ENCODE data around the gene KMT2E.

KMT2E gene

DNA sequence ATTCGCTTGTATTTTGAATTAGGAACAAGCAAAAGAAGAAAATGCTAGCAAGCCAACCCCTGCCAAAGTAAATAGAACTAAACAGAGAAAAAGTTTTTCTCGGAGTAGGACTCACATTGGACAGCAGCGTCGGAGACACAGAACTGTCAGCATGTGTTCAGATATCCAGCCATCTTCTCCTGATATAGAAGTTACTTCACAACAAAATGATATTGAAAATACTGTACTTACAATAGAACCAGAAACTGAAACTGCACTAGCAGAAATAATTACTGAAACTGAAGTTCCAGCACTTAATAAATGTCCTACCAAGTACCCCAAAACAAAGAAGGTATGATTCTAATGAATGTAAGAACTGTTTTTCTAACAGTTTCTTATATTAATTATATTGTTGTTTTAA, 87.9 kb downstream of the KMT2E start:
- Histone ChIP-seq H2AFZ (ENCODE audit: low read depth, low read length) (no peak overlapping the region), H3K27me3 (ENCODE audit: insufficient read depth, low read length) (no peaks in the 10 kb centered on the region), H3K4me1 (ENCODE audit: insufficient read depth, low read length) (no peaks in the 10 kb centered on the region), H3K9me3 (ENCODE audit: low read length) (no peaks in the 10 kb centered on the region), H3K36me3 (ENCODE audit: insufficient read depth, low read length) (peaks cover 77% of the 10 kb centered on the region), H3K4me3 (ENCODE audit: low read length) (no peak overlapping the region)

DNA sequence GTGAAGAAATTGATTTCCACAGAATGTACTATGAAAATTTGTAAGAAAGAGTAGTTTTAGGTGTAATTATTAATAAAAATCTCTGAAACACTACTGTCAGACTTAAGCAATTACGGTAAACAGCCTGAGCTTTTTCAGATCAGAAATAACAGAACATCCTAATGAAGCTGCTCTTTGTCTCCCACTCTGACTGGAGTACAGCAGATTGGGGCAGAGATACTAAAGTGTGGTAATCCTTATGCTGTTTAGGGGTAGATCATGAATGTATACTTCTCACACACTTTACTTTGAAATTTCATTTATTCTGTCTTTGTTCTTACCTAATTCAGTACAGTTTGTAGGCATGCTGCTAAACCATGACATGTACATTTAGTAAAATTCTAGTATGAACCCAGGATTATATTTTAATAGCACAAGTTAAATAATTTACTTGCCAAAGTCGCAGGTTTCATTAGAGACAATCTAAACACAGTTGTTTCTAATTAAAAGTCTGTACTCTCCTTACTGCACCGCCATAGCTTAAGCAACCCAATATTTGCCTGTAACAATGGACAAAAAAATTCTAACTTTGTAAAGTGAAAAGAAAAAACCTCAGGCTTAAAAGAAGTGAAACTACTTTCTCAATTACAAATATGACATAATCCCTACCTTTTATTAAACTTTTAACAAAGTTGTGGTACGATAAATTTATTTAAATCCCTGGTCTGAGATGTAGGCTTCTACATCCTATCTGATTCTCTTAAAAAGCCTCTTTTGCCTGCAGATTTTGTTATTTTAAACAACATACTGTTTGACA, 88.8 kb downstream of the KMT2E start:
- no peaks in the 10 kb centered on the region for H3K4me1 ChIP-seq (ENCODE audit: insufficient read depth, low read length)
- H2AFZ ChIP-seq (ENCODE audit: low read depth, low read length), result no peak overlapping the region
- peaks cover 79% of the 10 kb centered on the region for H3K36me3 ChIP-seq (ENCODE audit: insufficient read depth, low read length)
- H3K4me3 ChIP-seq (ENCODE audit: low read length), result no peak overlapping the region
- no peaks in the 10 kb centered on the region for H3K9me3 ChIP-seq (ENCODE audit: low read length)
- no peaks in the 10 kb centered on the region for H3K27me3 ChIP-seq (ENCODE audit: insufficient read depth, low read length)

DNA sequence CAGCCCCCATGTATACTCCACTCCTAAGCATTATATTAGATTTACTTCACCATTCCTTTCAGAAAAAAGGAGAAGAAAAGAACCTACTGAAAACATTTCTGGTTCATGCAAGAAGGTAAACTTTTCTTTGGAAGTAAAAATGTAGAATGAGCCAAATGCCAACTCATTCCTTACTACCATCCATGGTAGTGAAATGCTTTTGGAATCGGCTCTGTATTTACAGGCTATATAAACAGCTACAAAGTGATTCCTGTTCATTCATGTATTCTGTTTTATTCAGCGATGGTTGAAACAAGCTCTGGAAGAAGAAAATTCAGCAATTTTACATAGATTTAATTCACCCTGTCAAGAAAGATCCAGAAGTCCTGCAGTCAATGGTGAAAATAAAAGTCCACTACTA, 91.6 kb downstream of the KMT2E start:
- H3K4me1 ChIP-seq (ENCODE audit: insufficient read depth, low read length), result no peaks in the 10 kb centered on the region
- no peak overlapping the region for H2AFZ ChIP-seq (ENCODE audit: low read depth, low read length)
- no peaks in the 10 kb centered on the region for H3K9me3 ChIP-seq (ENCODE audit: low read length)
- peaks cover 87% of the 10 kb centered on the region for H3K36me3 ChIP-seq (ENCODE audit: insufficient read depth, low read length)
- H3K4me3 ChIP-seq (ENCODE audit: low read length), result no peak overlapping the region
- no peaks in the 10 kb centered on the region for H3K27me3 ChIP-seq (ENCODE audit: insufficient read depth, low read length)

DNA sequence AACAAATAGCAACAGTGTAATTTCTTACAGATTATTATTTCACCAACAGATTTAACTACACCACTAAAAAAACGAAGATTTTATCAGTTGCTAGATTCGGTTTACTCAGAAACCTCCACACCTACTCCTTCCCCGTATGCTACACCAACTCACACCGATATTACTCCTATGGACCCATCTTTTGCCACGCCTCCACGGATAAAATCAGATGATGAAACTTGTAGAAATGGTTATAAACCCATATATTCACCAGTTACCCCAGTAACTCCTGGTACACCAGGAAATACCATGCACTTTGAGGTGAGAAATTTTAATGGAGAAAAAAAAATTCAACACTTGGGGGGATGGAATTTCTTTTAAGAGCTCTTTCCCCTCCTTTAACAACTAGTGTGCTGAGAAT, 92.5 kb downstream of the KMT2E start:
- Histone ChIP-seq H3K36me3 (ENCODE audit: insufficient read depth, low read length) (peaks cover 88% of the 10 kb centered on the region), H3K4me1 (ENCODE audit: insufficient read depth, low read length) (no peaks in the 10 kb centered on the region), H3K9me3 (ENCODE audit: low read length) (no peaks in the 10 kb centered on the region), H3K4me3 (ENCODE audit: low read length) (no peak overlapping the region), H2AFZ (ENCODE audit: low read depth, low read length) (no peak overlapping the region), H3K27me3 (ENCODE audit: insufficient read depth, low read length) (no peaks in the 10 kb centered on the region)

DNA sequence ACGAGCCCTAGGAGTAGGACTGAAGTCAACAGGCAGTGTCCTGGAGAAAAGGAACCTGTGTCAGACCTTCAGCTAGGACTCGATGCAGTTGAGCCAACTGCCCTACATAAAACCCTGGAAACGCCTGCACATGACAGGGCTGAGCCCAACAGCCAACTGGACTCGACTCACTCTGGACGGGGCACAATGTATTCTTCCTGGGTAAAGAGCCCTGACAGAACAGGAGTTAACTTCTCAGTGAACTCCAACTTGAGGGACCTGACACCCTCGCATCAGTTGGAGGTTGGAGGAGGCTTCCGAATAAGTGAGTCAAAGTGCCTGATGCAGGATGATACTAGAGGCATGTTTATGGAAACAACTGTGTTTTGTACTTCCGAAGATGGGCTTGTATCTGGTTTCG, 93.5 kb downstream of the KMT2E start:
- Histone ChIP-seq H3K4me3 (ENCODE audit: low read length) (no peak overlapping the region), H3K36me3 (ENCODE audit: insufficient read depth, low read length) (peaks cover 91% of the 10 kb centered on the region), H3K4me1 (ENCODE audit: insufficient read depth, low read length) (no peaks in the 10 kb centered on the region)

DNA sequence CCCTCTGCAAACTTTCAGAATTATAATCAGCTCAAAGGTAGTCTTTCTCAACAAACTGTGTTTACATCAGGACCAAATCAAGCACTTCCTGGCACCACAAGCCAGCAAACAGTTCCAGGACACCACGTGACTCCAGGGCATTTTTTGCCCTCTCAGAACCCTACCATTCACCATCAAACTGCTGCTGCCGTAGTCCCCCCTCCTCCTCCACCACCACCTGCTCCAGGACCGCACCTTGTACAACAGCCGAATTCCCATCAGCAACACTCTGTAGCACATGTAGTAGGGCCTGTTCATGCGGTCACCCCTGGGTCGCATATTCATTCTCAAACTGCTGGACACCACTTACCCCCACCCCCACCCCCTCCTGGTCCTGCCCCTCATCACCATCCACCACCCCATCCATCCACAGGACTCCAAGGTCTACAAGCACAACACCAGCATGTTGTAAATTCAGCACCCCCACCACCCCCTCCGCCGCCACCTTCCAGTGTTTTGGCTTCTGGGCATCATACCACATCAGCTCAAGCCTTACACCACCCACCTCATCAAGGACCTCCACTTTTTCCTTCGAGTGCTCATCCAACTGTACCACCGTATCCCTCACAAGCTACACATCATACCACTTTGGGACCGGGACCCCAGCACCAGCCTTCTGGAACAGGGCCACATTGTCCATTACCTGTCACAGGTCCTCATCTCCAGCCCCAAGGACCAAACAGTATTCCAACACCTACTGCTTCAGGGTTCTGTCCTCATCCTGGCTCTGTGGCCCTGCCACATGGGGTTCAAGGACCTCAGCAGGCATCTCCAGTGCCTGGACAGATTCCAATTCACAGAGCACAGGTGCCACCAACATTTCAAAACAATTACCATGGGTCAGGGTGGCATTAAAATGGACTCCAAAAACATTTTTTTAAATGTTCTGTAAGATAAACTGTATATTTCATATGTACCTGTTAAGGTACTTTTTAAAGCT, 98.7 kb downstream of the KMT2E start:
- H2AFZ ChIP-seq (ENCODE audit: low read depth, low read length), result no peak overlapping the region
- H3K4me1 ChIP-seq (ENCODE audit: insufficient read depth, low read length), result peaks cover under 1% of the 10 kb centered on the region
- no peak overlapping the region for H3K4me3 ChIP-seq (ENCODE audit: low read length)
- no peaks in the 10 kb centered on the region for H3K9me3 ChIP-seq (ENCODE audit: low read length)
- no peaks in the 10 kb centered on the region for H3K27me3 ChIP-seq (ENCODE audit: insufficient read depth, low read length)
- H3K36me3 ChIP-seq (ENCODE audit: insufficient read depth, low read length), result peaks cover 95% of the 10 kb centered on the region

More for the DNA sequence above, 93.5 kb downstream of the KMT2E start:
- no peak overlapping the region for H2AFZ ChIP-seq (ENCODE audit: low read depth, low read length)
- no peaks in the 10 kb centered on the region for H3K9me3 ChIP-seq (ENCODE audit: low read length)
- no peaks in the 10 kb centered on the region for H3K27me3 ChIP-seq (ENCODE audit: insufficient read depth, low read length)

DNA sequence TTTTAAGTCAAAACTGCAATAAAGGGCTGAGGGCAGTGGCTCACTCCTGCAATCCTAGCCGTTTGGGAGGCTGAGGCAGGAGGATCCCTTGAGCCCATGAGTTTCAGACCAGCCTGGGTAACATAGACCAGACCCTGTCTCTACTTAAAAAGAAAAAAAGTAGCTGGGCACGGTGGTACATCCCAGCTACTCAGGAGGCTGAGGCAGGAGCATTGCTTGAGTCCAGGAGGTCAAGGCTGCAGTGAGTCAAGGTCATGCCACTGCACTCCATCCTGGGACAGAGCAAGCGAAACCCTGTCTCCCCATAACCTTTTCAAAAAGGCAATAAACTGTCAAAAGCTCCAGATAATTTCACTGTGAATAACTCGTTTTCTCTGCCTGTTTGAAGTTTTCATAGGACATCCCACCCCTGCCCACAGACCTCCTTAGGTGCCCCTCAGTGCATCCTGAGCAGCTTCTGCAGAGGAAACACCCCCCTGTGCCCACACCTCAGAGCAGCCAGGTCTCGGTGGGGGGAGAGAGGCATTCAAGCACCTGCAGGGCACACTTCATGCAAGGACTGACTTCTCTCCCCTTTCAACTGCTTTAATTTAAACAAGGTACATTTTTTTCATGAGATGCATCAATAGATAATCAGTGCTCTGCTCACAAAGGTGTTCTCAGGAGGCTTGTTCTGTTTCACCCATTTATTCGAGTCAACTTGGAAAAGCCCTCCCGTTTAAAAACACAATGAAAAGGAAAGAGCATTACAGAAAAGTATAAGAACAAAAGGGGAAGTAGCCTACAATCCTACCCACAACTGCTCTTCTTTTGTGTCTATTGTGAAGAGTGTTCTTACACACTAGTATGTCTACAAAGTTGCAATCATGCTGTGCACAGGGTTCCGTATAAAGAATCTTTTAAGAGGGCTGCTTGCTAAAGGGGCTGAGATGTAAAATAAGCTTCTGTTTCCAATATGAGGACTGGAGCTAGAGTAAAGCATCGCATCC, 104.9 kb downstream of the KMT2E start:
- H3K36me3 ChIP-seq (ENCODE audit: insufficient read depth, low read length), result peaks cover 36% of the 10 kb centered on the region

DNA sequence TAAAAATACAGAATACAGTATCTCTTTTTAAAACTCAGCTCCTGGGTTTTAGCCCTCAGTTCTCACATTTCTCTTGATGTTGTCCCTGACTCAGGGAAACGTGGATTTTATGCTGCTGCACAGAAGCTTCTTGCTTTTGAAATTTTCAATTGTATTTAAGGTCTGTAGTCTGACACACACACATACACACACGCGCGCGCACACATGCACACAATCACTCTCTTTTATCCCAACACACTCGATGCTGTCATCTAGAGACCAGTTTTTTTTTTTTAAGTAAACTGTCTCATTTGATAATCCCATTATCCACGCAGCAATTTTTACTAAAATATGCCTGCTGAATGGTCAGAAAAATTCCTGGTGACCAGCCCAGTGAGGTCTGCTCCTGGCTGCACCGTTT, 108.6 kb downstream of the KMT2E start:
- Histone ChIP-seq H3K36me3 (ENCODE audit: insufficient read depth, low read length) (peaks cover 16% of the 10 kb centered on the region), H3K9me3 (ENCODE audit: low read length) (no peaks in the 10 kb centered on the region), H3K4me3 (ENCODE audit: low read length) (no peak overlapping the region), H3K4me1 (ENCODE audit: insufficient read depth, low read length) (peaks cover 20% of the 10 kb centered on the region), H2AFZ (ENCODE audit: low read depth, low read length) (no peak overlapping the region), H3K27me3 (ENCODE audit: insufficient read depth, low read length) (no peaks in the 10 kb centered on the region)

More for the DNA sequence above, 104.9 kb downstream of the KMT2E start:
- no peaks in the 10 kb centered on the region for H3K9me3 ChIP-seq (ENCODE audit: low read length)
- no peaks in the 10 kb centered on the region for H3K27me3 ChIP-seq (ENCODE audit: insufficient read depth, low read length)
- peaks cover 20% of the 10 kb centered on the region for H3K4me1 ChIP-seq (ENCODE audit: insufficient read depth, low read length)
- H2AFZ ChIP-seq (ENCODE audit: low read depth, low read length), result no peak overlapping the region
- no peak overlapping the region for H3K4me3 ChIP-seq (ENCODE audit: low read length)

DNA sequence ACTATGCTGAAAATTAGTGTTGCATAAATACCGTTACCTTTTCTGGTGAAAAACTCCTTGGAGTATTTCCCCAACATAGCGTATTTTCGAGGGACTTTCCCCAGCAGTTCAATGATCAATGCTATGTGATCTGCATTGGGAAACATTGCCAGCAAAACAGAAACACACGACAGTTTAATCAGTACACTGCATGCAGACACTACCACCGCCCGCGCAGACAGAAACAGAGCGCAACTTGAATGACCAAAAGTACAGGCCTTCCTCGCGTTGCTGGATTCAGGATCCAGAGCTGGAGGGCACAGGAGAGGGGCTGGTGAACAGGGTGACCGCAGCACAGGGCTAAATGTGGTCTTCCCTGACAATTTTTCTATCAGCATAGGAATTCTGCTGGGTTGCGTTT, 111.7 kb downstream of the KMT2E start:
- Histone ChIP-seq H3K4me3 (ENCODE audit: low read length) (no peak overlapping the region), H3K9me3 (ENCODE audit: low read length) (no peaks in the 10 kb centered on the region), H2AFZ (ENCODE audit: low read depth, low read length) (no peak overlapping the region), H3K36me3 (ENCODE audit: insufficient read depth, low read length) (peaks cover 16% of the 10 kb centered on the region), H3K27me3 (ENCODE audit: insufficient read depth, low read length) (no peaks in the 10 kb centered on the region), H3K4me1 (ENCODE audit: insufficient read depth, low read length) (peaks cover 6% of the 10 kb centered on the region)

DNA sequence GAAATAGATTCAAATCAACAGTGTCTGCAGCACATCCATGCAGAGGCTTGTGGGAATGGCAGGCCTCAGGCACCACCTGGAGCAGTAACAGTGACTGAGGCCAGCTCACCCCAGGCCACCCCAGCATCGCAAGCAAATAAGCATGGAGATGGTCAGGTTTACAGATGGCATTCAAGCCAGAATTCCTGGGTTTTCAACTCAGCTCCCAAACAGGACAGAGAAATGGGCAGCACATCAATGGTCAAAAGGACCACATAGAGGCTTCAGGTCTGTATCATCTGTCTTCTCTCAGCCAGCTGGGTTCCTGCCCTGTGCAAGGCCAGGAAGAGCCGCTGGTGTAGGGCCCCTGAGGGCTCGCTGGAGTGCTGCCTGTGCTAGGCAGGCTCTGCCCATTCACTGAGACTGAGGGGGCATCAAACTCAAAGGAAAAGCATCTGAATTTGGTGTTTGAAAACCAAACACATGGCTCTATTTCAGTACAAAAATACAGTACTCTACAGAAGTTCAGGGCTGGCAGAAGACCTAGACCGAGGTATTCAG, 112.5 kb downstream of the KMT2E start:
- H3K36me3 ChIP-seq (ENCODE audit: insufficient read depth, low read length), result peaks cover 18% of the 10 kb centered on the region
- peaks cover 6% of the 10 kb centered on the region for H3K4me1 ChIP-seq (ENCODE audit: insufficient read depth, low read length)
- no peak overlapping the region for H2AFZ ChIP-seq (ENCODE audit: low read depth, low read length)
- H3K9me3 ChIP-seq (ENCODE audit: low read length), result no peaks in the 10 kb centered on the region
- H3K27me3 ChIP-seq (ENCODE audit: insufficient read depth, low read length), result no peaks in the 10 kb centered on the region
- H3K4me3 ChIP-seq (ENCODE audit: low read length), result no peak overlapping the region

DNA sequence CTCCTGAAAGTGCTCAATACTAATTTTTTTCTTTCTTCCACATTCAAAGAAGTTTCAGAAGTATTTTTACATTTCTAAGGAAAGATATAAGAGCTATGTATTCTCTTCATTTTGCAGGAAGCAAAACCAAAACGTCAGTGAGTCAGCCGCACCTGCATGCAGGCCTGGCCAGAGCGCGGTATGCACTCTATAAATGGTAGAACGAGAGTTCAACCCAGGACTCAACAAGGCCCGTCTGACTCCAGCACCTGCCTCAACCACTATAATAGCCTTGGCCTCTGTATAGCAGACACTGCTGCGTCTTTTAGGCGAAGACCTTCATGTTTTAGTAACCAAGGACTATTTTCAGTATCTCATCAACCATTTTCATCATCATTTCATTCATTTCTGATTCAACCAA, 113.2 kb downstream of the KMT2E start:
- no peaks in the 10 kb centered on the region for H3K27me3 ChIP-seq (ENCODE audit: insufficient read depth, low read length)
- H2AFZ ChIP-seq (ENCODE audit: low read depth, low read length), result no peak overlapping the region
- peaks cover 18% of the 10 kb centered on the region for H3K36me3 ChIP-seq (ENCODE audit: insufficient read depth, low read length)
- H3K9me3 ChIP-seq (ENCODE audit: low read length), result no peaks in the 10 kb centered on the region
- peaks cover 6% of the 10 kb centered on the region for H3K4me1 ChIP-seq (ENCODE audit: insufficient read depth, low read length)
- no peak overlapping the region for H3K4me3 ChIP-seq (ENCODE audit: low read length)

DNA sequence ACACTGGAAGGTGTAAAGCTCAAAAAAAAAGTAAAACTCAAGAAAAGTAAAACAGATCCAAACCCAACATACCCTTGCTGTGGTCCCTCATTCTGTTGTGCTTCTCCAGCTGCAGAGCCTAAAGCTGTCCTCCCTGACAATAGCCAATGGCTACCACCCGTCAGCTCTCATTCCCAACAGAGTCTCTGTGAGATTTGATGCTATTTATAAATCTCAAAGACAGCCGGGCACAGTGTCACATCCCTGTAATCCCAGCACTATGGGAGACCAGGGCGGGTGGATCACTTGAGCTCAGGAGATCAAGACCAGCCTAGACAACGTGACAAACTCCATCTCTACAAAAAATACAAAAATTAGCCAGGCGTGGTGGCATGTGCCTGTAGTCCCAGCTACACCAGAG, 116.0 kb downstream of the KMT2E start:
- H3K9me3 ChIP-seq (ENCODE audit: low read length), result no peaks in the 10 kb centered on the region
- peaks cover 3% of the 10 kb centered on the region for H3K4me1 ChIP-seq (ENCODE audit: insufficient read depth, low read length)
- H3K4me3 ChIP-seq (ENCODE audit: low read length), result no peak overlapping the region
- no peak overlapping the region for H2AFZ ChIP-seq (ENCODE audit: low read depth, low read length)
- peaks cover 20% of the 10 kb centered on the region for H3K36me3 ChIP-seq (ENCODE audit: insufficient read depth, low read length)
- no peaks in the 10 kb centered on the region for H3K27me3 ChIP-seq (ENCODE audit: insufficient read depth, low read length)
